Vagina (tissue), 2 donors: ENCODE measurements around the gene SRGAP3.

Experiments
- CTCF ChIP-seq, 3 experiments: fragments of 450-650 bp in 2 of 3; fragments of 200-600 bp in 1 of 3; sonication (generic) in 1 of 3; IDR thresholded peaks; one replicate each; pipeline ENCODE4 v1.5.1; 2017 to 2019; ENCODE audit warnings: antibody characterized with exemption in 3 of 3, mild to moderate bottlenecking in 2 of 3, moderate library complexity in 2 of 3
- POLR2AphosphoS5 ChIP-seq, 2 donors: sonication (generic); formaldehyde crosslinking; IDR thresholded peaks; one replicate each; pipeline ENCODE4 v1.9.0; 2017; ENCODE audit warnings: antibody characterized with exemption in 2 of 2, mild to moderate bottlenecking in 2 of 2, low read depth in 1 of 2; ENCODE audit not compliant: insufficient read depth in 1 of 2

- no peak for TF ChIP-seq CTCF (IDR thresholded peaks at IDR 0.05)
- no peak for TF ChIP-seq POLR2AphosphoS5 (IDR thresholded peaks at IDR 0.05; ENCODE audit: insufficient read depth in 1 of 2, low read depth in 1 of 2)
Measured at GRCh38 chr3:9123840-9124239, 125.6 kb downstream of the SRGAP3 start.
